Neural progenitor cell (in vitro differentiated cells): ENCODE measurements around the gene HNRNPL.

Source experiments
- EZH2 ChIP-seq: fragments of 200-600 bp; sonication (generic); IDR thresholded peaks from 2 replicates; pipeline ENCODE4 v1.6.1; 2017; ENCODE audit warnings: antibody characterized with exemption, mild to moderate bottlenecking, moderate library complexity
- EZH2phosphoT487 ChIP-seq: fragments of 200-600 bp; sonication (generic); IDR thresholded peaks from 2 replicates; pipeline ENCODE4 v1.6.1; 2017; ENCODE audit warnings: antibody characterized with exemption
- TF ChIP-seq, protein P1 (sequence below): fragments of 200-600 bp; sonication (generic); IDR thresholded peaks from 2 replicates; pipeline ENCODE4 v1.5.1; 2017; ENCODE audit warnings: antibody characterized with exemption, mild to moderate bottlenecking

DNA sequence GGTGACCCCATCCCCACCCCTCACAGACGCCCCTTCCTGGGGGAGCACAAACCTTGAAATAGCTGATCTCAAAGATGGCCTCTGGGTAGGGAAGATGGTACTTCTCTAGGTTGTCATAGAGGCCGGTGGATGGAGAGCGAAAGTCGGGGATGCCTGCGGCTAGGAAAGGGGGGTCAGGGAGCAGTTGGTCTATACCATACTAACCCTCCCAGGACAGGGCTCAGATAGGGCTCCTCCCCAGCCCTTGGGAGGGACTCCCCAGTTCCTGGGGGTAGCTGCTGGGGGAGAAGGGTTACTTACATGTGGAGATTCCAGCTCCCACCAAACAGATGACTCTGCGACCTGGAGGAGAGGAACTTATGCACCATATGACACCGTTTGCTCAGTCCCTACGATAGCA, 40.0 kb upstream of the HNRNPL start:
- TF ChIP-seq, protein P1, sequence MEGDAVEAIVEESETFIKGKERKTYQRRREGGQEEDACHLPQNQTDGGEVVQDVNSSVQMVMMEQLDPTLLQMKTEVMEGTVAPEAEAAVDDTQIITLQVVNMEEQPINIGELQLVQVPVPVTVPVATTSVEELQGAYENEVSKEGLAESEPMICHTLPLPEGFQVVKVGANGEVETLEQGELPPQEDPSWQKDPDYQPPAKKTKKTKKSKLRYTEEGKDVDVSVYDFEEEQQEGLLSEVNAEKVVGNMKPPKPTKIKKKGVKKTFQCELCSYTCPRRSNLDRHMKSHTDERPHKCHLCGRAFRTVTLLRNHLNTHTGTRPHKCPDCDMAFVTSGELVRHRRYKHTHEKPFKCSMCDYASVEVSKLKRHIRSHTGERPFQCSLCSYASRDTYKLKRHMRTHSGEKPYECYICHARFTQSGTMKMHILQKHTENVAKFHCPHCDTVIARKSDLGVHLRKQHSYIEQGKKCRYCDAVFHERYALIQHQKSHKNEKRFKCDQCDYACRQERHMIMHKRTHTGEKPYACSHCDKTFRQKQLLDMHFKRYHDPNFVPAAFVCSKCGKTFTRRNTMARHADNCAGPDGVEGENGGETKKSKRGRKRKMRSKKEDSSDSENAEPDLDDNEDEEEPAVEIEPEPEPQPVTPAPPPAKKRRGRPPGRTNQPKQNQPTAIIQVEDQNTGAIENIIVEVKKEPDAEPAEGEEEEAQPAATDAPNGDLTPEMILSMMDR = no peak
- TF ChIP-seq EZH2 (no peak), EZH2phosphoT487 (no peak)
